Dendritic cell treated with granulocyte-macrophage colony-stimulating factor and Interleukin-4, amounts not matched to agents 40 ng/mL and 50 ng/mL, for 4 days (primary cell): ENCODE measurements around the gene VASN.
"Not testable (repeated sequence)": the region's sequence is repeated elsewhere in the genome, so short reads cannot be mapped to it uniquely, and the experiment has no call there.

Source experiments
- H3K27ac Mint-ChIP-seq: one replicate; pipeline ENCODE4 v1.8.0; 2022; ENCODE audit warnings: mild to moderate bottlenecking, mixed read lengths
- H3K27me3 Mint-ChIP-seq: one replicate; pipeline ENCODE4 v1.8.0; 2022; ENCODE audit warnings: mild to moderate bottlenecking, mixed read lengths
- H3K36me3 Mint-ChIP-seq: one replicate; pipeline ENCODE4 v1.8.0; 2022; ENCODE audit warnings: low read depth, mixed read lengths
- H3K4me1 Mint-ChIP-seq: one replicate; pipeline ENCODE4 v1.8.0; 2022; ENCODE audit warnings: low read depth, mixed read lengths
- H3K4me3 Mint-ChIP-seq: one replicate; pipeline ENCODE4 v1.8.0; 2022; ENCODE audit warnings: mild to moderate bottlenecking, moderate library complexity, mixed read lengths
- H3K9me3 Mint-ChIP-seq: one replicate; pipeline ENCODE4 v1.8.0; 2022; ENCODE audit warnings: mixed read lengths
- intact Hi-C: fragments of 100-400 bp; cut with micrococcal nuclease; formaldehyde crosslinking; loops from one replicate; pipeline ENCODE4 v1.15.0; 2022

Gene VASN

DNA sequence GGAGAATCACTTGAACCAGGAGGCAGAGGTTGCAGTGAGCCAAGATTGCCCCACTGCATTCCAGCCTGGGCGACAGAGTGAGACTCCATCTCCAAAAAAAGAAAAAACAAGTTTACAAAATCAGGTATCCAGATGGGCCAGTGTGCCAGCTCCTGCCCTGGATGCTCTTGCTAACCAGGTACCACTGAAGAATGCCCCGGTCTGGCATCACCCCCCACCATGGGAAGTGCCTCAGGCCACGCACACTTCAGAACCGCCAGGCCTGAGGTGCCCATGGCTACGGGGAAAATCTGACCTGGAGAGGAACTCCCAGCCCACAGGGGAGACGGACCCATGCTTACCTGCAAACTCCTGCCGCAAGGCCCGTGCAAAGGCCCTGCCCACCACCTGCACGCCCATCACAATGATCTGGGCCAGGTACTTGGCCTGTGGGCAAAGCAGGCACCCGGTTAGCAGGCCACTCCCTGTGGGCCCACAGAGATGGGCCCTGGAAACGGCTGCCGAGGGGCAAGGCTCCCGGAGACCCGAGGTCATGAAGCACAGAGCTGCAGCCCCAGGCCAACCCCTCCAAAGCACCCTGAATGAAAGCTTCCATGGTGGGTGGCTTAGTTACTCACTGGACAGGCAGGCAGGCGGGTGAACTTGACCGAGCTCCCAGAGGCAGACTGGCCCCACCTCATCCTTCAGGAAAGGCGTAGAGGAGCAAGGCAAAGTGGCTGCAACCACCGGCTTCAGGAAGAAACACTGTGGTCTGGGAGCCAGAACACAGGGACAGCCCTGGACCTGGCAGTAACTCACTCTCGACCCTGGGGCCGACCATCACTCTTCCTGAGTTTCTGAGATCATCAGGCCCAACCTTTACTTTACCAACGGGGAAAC, 28.5 kb upstream of the VASN start:
- Mint-ChIP-seq H3K9me3 (no peaks in the 10 kb centered on the region), H3K4me3 (no peak overlapping the region), H3K27ac (no peak overlapping the region), H3K36me3 (peaks cover 58% of the 10 kb centered on the region), H3K4me1 (peaks cover 36% of the 10 kb centered on the region), H3K27me3 (no peaks in the 10 kb centered on the region)
- intact Hi-C loops: no loop called here

DNA sequence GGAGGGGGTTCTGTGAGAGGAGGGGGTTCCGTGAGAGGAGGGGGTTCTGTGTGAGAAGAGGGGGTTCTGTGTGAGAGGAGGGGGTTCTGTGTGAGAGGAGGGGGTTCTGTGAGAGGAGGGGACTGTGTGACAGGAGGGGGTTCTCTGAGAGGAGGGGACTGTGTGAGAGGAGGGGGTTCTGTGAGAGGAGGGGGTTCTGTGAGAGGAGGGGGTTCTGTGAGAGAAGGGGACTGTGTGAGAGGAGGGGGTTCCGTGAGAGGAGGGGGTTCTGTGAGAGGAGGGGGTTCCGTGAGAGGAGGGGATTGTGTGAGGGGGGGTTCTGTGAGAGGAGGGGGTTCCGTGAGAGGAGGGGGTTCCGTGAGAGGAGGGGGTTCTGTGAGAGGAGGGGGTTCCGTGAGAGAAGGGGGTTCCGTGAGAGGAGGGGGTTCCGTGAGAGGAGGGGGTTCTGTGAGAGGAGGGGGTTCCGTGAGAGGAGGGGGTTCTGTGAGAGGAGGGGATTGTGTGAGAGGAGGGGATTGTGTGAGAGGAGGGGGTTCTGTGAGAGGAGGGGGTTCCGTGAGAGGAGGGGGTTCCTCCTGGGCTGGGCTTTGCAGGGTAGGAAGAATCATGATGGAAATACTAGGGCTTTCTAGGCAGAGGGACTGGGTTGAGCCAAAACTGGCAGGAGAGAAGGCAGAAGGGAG, 27.2 kb upstream of the VASN start:
- H3K27ac Mint-ChIP-seq, H3K27me3 Mint-ChIP-seq, H3K4me3 Mint-ChIP-seq, H3K9me3 Mint-ChIP-seq, intact Hi-C loops: not testable (repeated sequence)
- Mint-ChIP-seq H3K4me1 (peaks cover 45% of the 10 kb centered on the region), H3K36me3 (peaks cover 51% of the 10 kb centered on the region)

DNA sequence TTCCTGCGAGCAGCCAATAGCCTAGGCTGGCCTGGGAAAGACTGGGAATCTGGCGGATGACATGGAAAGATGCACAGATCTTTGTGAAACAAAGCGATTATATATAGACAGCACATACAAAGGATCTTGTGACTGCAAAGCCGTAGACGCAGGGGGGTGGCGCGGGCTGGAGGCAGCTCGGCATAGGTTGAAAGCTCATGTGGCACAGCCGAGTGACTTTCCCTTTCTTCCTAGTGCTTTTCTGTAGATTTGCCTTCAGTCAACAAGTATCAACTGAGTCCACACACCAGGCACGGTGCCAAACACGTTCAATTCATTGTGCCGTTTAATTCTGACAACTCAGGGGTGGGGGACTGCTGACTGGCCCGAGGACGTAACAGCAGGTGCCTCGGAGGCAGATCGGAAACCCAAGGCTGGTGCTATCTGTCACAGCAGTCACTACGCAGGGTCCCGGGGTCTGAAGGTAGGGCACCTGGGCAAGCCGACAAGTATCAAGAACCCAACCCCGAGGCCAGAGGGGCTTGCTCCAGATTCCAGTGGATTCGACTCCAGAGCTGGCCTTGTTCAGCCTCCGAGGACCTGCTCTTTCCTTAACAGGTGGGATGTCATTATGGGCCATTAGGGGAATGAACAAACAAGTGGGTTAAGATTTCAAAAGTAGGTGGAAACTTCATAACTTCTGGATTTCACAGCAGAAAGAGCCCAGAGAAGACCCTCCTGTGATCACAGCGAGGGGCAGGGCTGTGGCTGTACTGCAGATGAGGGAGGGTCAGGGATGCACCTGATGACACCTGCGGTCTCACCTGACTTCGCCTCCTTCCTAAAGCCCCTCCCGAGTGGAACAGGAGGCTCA, 26.4 kb upstream of the VASN start:
- Mint-ChIP-seq H3K4me3 (no peak overlapping the region), H3K4me1 (peaks cover 51% of the 10 kb centered on the region), H3K27me3 (no peaks in the 10 kb centered on the region), H3K9me3 (no peaks in the 10 kb centered on the region), H3K36me3 (peaks cover 43% of the 10 kb centered on the region), H3K27ac (no peak overlapping the region)
- intact Hi-C loops: no loop called here

DNA sequence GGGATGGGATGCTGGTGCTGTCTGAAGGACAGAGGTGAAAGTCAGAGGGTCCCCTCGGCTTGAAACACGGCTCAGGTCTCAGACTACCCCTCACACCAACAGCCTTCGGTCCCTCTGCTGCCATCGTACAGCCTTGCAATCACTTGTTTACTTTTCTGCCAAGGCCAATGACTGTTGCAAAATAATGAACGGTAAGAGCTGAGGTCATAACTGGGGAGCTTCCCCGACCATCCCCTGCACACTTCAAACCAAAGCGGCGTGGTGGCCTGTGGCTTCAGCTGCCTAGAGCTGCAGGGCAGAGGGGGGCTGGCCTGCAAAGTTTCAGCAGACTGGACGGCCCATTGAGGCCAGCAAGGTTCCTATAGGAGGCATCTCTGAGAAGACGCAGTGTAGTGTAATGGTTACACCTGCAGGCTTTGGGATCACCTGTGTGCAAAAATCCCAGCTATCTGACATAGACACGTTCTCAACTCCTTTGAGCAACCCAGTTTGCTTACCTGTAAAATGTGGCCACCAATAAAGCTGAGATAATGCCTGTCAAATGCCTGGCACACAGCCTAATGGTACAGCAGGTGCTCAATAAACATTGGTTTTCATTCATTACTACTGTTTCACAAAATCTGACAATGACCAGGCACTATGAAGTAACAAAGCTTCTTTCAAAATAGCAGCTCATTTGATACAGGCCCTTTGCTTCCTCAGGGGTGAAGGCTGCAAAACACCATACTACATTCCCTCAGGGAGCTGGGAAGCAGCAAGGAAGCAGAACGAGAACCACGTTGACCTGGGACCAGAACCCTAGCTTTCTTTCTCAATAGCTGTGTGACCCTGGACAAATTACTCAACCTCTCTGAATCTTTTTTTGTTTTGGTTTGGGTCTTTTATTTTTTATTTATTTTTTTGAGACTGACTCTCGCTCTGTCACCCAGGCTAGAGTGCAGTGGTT, 25.5 kb upstream of the VASN start:
- intact Hi-C loops: no loop called here
- no peaks in the 10 kb centered on the region for H3K27me3 Mint-ChIP-seq
- H3K27ac Mint-ChIP-seq: no peak overlapping the region
- H3K9me3 Mint-ChIP-seq: no peaks in the 10 kb centered on the region
- H3K36me3 Mint-ChIP-seq: peaks cover 40% of the 10 kb centered on the region
- H3K4me3 Mint-ChIP-seq: no peak overlapping the region
- peaks cover 51% of the 10 kb centered on the region for H3K4me1 Mint-ChIP-seq

DNA sequence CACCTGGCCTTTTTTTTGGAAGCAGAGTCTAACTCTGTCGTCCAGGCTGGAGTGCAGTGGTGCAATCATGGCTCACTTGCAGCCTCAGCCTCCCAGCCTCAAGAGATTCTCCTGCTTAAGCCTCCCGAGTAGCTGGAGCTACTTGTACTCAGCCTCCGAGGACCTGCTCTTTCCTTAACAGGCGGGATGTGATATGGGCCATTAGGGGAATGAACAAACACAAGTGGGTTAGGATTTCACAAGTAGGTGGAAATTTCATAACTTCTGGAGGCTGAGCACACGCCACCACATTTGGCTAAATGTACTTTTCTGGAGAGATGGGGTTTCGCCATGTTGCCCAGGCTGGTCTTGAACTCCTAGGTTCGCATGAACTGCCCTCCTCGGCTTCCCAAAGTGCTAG, 24.6 kb upstream of the VASN start:
- intact Hi-C loops: no loop called here
- Mint-ChIP-seq H3K27ac (peak overlapping the region; percentile 51), H3K4me1 (peaks cover 51% of the 10 kb centered on the region), H3K36me3 (peaks cover 34% of the 10 kb centered on the region), H3K9me3 (no peaks in the 10 kb centered on the region), H3K27me3 (no peaks in the 10 kb centered on the region), H3K4me3 (no peak overlapping the region)

DNA sequence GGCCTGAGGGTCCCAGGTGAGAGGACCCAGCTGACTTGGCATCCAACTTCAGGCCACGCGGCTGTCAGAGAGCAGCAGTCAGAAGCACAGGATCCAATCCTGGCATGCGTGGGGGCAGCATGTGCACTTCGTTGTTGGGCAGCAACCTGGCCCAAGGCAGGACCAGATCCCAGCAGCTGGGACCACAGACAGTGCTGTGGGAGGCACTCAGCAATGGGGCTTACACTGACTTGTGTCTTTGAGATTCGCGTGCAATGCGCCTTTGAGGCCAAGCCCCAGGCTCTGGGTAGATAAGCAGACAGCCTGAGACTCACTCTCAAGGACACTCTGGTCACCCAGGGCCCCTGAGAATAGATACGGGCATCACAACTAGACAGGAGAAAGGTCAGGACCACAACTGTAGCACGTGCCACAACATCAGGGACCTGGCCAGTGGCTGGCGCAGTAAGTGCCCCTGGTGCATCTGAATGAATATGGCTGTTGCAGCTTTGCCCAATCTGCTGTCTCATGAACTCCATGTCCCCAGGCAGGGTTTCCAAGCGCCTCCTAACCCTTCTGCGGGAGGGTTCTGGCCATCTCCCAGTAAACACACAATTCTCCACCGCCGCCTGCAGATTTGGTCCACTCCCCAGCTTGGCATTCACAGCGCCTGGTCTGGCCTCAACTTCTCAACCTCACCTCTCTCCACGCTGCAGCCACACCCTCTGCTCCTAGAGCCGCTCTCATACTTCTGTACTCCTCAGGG, 23.7 kb upstream of the VASN start:
- no peak overlapping the region for H3K4me3 Mint-ChIP-seq
- peaks cover 29% of the 10 kb centered on the region for H3K36me3 Mint-ChIP-seq
- H3K27me3 Mint-ChIP-seq: no peaks in the 10 kb centered on the region
- H3K4me1 Mint-ChIP-seq: peaks cover 51% of the 10 kb centered on the region
- no peak overlapping the region for H3K27ac Mint-ChIP-seq
- intact Hi-C loops: no loop called here
- no peaks in the 10 kb centered on the region for H3K9me3 Mint-ChIP-seq

DNA sequence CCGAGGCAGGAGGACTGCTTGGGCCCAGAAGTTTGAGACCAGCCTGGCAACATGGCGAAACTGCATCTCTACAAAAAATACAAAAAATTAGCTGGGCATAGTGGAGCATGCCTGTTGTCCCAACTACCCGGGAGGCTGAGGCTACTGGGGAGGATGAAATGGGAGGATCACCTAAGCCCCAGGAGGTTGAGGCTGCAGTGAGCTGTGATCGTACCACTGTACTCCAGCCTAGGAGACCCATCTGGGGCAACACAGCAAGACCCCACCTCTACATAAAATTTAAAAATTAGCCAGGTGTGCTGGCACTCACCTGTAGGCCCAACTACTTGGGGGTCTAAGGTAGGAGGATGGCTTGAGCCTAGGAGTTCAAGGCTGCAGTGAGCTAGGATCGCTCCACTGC, 22.3 kb upstream of the VASN start:
- Mint-ChIP-seq H3K4me1 (peaks cover 52% of the 10 kb centered on the region), H3K9me3 (no peaks in the 10 kb centered on the region), H3K27me3 (no peaks in the 10 kb centered on the region), H3K4me3 (no peak overlapping the region), H3K36me3 (peaks cover 31% of the 10 kb centered on the region), H3K27ac (no peak overlapping the region)
- intact Hi-C loops: no loop called here

DNA sequence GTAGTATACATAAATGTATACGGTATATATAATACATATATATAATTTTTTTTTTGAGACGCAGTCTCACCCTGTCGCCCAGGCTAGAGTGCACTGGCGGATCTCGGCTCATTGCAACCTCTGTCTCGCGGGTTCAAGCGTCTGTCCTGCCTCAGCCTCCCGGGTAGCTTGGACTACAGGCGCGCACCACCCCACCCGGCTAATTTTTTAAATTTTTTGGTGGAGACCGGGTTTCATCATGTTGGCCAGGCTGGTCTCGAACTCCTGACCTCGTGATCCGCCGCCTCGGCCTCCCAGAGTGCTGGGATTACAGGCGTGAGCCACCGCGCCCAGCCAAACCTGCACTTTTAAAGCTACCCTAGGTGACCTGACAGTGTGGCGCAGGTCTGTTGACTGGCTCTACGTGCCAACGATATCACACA, 21.3 kb upstream of the VASN start:
- Mint-ChIP-seq H3K27me3 (no peaks in the 10 kb centered on the region), H3K36me3 (peaks cover 42% of the 10 kb centered on the region), H3K9me3 (no peaks in the 10 kb centered on the region), H3K27ac (peak overlapping the region; percentile 87), H3K4me1 (peaks cover 44% of the 10 kb centered on the region), H3K4me3 (peak overlapping the region; percentile 86)
- intact Hi-C loops: loop anchor here (5.0 kb wide), 1 partner anchor 67 kb away; the partner anchor contains the start of gene CORO7

DNA sequence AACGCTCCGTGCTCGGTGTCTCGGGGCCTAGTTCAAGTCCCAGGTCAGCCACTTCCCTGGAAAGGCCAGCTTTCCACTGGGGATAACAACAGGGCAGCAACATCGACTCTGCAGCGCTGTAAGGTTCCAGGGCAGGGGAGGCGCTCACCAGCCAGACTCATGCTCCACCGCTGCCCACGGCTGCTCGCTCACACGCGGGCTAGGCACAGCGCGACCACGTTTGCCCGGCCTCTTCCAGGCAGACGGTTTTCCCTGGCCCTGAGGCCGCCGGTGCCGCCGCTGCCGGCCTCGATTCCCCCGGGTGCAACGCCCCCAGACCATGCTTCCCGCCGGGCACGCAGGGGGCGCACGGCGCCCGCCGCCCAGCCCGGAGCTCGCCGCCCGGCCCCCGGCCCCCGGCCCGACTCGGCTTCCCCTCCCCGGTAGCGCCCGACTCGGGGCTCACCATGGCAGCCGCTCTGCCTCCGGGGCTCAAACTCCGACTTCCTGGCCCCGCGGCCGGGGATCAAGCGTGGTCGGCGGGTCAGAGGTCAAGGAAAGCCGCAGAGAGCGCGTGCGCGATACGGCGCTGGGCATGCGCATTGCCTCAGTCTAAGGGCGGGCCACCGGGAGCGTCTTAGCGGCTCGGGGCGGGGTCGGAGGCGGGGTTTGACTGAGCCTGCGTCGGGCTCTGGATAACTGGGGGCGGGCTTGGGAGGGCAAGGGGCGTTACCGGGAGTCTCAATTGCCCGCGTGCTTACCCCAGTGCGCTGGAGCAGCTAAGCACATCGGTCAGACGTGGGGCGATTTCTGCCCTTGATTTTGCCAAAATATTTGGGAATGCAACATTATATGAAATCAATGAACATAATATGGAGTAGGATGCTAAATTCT, 20.6 kb upstream of the VASN start, which contains the start of gene PAM16:
Gene PAM16, minus strand, starts transcription at position 535 of the 873 bp plus-strand sequence. Its CDS starts 87 bp downstream, at position 448.
- Mint-ChIP-seq H3K4me1 (peaks cover 37% of the 10 kb centered on the region), H3K27ac (peak within 1 kb of the TSS; percentile 87), H3K4me3 (peak within 1 kb of the TSS; percentile 86), H3K27me3 (no peaks in the 10 kb centered on the region), H3K36me3 (peaks cover 48% of the 10 kb centered on the region), H3K9me3 (no peaks in the 10 kb centered on the region)
- intact Hi-C loops: loop anchor here (5.0 kb wide), 1 partner anchor 66 kb away; the partner anchor contains the start of gene CORO7

DNA sequence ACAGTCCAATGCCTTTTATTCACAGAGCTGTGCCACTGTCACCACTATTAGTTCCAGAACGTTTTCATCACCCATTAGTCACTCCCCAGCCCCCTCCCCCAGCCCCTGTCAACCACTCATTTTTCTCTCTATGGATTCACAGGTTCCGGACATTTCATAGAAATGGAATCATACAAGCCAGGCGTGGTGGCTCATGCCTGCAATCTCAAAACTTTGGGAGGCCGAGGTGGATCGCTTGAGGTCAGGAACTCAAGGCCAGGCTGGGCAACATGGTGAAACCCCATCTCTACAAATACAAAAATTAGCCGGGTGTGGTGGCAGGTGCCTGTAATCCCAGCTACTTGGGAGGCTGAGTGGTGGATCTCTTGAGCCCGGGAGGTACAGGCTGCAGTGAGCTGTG, 19.8 kb upstream of the VASN start:
- Mint-ChIP-seq H3K4me1 (peaks cover 33% of the 10 kb centered on the region), H3K9me3 (no peaks in the 10 kb centered on the region), H3K36me3 (peaks cover 57% of the 10 kb centered on the region), H3K27me3 (no peaks in the 10 kb centered on the region), H3K27ac (peak overlapping the region; percentile 87), H3K4me3 (no peak overlapping the region)
- intact Hi-C loops: loop anchor here (5.0 kb wide), 1 partner anchor 65 kb away; the partner anchor contains the start of gene CORO7

DNA sequence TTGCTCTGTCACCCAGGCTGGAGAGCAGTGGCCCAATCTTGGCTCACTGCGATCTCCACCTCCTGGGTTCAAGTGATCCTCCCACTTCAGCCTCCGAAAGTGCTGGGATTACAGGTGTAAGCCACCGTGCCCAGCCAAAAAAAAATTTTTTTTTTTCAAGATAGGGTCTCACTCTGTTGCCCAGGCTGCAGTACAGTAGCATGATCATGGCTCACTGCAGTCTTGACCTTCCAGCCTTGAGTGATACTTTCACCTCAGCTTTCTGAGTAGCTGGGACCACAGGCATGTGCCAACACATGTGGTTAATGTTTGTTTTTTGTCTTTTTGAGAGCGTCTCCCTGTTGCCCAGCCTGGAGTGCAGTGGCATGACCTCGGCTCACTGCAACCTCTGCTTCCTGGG, 18.8 kb upstream of the VASN start:
- H3K27ac Mint-ChIP-seq: no peak overlapping the region

More for the DNA sequence above, 18.8 kb upstream of the VASN start:
- Mint-ChIP-seq H3K4me3 (no peak overlapping the region), H3K9me3 (no peaks in the 10 kb centered on the region), H3K27me3 (no peaks in the 10 kb centered on the region), H3K36me3 (peaks cover 66% of the 10 kb centered on the region), H3K4me1 (peaks cover 24% of the 10 kb centered on the region)
- intact Hi-C loops: loop anchor here (5.0 kb wide), 1 partner anchor 64 kb away; the partner anchor contains the start of gene CORO7
